NK-92 treated with Interleukin-12 subunit alpha and Interleukin-12 subunit beta, amount 100 ng/mL, for 24 hours (cell line): Measurements from ENCODE around the gene RBPMS2.
A peak's percentile ranks its signal among the peaks of the same experiment; 100 is the strongest.

Source experiments
- DNase-seq: peaks from one replicate; lab custom pipeline; 2025; lab: John Stamatoyannopoulos, UW

The RBPMS2 gene

GRCh38 chr15:64720188-64720587 is 55.2 kb downstream of the RBPMS2 start:
- no peak for DNase-seq

DNA sequence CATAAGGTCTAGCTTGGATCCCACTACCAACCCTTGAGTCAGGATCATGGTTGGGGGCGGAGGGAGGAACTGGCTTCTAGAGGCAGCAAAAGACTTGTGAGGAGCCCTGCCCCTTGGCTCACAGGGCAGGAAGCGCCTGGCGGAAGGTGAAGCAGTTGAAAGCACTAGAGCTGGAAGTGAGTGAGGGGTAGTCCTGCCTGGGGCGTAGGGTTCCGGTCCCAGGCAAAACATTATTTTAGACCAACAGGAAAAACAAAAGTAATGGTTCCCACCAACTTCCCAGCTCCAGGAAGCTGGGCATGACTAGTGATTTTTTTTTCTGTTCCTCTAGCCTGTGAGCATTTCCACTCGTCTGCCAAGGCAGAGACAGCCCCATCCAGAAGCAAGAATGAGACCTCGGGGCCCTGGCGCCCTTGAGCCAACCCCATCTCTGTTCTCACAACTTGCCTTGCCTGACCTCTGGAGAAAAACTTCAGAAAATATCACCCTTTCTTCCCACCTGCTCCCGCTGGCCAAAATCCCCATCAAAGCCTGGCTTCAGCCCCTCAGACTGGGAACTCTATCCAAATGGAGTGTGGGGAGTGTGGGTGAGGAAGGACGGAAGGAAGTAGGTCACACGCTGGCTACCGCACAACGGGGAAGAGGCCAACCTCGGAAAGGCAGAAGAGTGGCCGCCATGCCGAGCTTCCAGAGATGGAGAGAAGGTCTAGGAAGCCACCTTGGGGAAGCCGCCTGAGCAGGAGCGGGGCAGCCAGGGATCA is 57.5 kb downstream of the RBPMS2 start:
- no peak for DNase-seq

DNA sequence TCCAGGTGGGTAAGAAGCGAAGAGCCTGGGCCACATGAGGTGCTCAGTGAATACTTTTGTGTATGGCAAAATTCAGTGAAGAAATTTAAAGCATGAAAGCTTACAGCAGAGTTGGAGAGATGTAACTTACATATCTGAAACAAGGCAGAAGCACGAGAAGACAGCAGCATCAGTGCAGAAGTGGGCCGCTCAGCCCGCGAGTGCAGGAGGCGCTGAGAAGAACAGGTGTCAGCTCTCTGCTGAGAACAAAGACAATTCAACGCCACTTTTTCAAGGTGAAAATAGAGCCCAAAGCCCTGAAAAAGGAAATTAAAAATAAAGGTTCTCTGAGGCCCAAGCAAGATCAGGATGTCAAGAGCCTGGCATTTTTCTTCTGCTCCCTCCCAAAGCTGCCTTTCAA is 58.3 kb downstream of the RBPMS2 start:
- no peak for DNase-seq

DNA sequence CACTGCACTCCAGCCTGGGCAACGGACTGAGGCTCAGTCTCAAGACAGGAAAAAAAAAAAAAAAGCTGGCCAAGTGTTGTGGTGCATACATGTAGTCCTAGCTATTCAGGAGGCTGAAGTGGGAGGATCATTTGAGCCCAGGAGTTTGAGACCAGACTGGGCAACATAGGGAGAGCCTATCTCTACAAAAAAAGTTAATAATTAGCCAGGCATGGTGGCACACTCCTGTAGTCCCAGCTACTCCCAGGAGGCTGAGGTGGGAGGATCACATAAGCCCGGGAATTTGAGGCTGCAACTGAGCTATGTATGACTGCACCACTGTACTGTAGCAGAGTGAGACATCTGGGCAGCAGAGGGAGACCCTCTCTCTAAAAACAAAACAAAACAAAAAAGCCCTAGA is 58.9 kb downstream of the RBPMS2 start:
- no peak for DNase-seq

GRCh38 chr15:64713592-64713991 is 61.8 kb downstream of the RBPMS2 start:
- DNase-seq: no peak

- DNase-seq: no peak
Observed at GRCh38 chr15:64712353-64712752, 63.0 kb downstream of the RBPMS2 start.

DNA sequence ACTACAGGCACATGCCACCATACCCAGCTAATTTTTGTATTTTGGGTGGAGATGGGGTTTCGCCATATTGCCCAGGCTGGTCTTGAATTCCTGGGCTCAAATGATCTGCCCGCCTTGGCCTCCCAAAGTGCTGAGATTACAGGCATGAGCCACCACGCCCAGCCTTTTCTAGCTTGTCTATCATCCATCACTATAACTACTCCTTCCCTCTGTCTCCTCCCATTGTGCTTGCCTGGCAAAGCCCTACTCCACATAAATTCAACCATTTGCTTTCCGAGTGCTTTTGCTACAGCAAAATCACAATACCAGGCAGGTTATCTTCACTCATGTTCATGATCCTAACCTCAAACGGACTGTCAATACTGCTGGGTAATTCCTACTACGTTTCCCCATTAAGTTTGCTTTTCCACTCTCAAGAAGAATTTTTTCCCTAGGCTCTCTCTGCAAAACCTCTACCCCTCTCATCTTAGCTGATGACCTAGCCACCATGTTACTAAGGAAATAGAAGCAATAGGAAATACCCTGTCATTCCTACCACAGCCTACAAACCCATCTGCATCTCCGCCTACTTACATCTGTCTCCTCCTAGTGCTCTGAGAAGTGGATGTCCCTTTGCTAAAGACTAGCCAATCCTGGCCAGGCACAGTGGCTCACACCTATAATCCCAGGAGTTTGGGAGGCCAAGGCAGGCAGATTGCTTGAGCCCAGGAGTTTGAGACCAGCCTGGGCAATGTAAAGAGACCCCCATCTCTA is 64.5 kb downstream of the RBPMS2 start:
- DNase-seq: no peak

DNA sequence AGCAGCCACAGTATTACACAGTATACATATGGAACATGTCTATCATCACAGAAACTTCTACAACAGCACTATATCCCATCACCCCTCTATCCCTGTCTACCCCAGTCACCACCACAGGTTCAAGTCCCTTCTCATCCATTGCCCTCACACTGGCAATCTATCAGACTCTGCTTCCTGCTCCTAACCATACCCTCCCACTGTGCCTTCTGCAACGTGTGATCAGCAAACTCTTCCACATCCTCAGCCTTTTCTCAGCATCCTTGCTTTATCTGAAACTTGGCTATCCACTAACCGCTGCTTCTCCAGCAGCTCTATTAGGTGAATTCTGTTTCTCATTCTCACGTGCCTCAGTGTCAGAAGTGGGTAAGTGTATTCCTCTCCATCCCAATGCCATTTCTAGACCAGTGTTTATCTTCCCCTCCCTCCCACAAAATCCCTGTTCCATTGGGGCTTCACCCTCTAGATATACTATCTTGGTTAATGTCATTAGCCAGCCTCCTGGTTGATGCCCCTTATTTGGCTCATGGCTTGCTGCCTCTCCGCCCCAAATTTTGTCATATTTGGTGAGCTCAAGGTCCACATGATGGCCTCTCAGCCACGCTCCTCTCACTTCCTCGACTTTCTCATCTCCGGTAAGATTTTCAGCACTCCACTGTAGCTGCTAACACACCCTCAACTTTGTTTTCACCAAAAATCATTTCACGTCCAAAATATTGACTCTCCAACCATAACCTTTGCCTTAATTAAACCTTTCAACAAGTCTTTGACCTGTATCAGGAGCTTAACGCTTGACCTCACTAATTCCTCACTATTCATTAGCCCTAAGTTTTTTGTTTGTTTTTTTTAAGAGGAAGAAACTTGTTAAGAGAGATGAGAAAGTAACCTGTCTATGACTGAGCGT is 69.1 kb downstream of the RBPMS2 start:
- DNase-seq: no peak

DNA sequence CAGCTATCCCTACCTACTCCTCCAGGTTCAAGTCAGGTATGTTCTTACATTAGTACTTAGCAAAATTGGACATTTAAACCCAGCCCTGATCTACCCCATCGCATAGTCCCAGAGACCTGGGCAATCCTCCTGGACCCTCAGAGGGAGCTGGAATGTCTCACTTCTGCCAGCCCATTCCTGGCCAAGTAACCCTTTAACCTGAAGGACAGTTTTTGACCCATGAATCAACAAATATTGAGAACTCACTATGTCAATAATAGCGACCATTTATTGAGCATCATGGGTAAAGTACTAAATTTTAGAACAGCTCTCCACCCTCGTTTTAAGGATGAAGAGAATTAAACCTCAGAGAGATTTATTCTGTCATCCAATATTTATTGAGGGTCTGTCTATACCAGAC is 70.4 kb downstream of the RBPMS2 start:
- no peak for DNase-seq

GRCh38 chr15:64703632-64703959 is 71.8 kb downstream of the RBPMS2 start:
- no peak for DNase-seq

DNA sequence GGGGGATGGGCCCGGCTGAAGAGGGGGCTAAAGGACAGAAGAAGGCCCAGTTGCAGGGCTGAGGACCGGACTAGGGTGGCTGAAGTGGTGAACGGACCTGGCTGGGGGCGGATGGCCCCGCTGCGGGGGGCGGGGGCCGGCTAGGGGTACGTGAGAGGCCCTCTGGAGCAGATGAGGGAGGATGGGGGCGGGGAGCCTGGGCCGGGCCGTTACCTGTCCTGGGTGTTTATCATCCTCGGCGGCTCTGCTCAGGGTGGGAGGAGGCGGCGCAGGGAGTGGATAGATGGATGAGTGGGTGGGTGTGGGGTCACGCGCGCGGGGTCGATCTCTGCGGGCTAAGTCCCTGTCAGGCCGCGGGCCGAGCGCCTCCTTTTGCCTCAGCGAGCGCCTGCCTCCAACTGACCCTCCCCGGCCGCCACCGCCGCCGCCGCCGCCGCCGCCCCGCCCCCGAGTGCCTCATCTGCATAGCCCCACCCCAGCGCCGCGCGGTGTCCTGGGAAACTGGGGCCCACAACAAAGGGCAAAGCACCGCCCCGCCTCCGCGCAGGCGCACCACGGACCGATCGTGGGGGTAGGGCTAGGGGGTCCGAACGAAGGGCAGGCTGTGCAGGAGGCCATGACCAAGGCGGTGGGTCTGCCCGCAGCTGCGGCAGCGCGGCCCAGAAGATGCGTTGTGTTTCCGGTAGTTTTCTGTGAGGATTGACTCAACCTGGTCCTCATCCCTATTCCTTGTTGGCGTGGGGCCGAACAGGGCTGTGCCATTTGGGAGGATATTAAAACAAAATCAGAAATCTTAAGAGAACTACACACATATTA is 72.4 kb downstream of the RBPMS2 start:
- peak; percentile 97 for DNase-seq

- DNase-seq: no peak
Observed at GRCh38 chr15:64701482-64702184, 73.8 kb downstream of the RBPMS2 start.

GRCh38 chr15:64701051-64701450 is 74.3 kb downstream of the RBPMS2 start:
- no peak for DNase-seq

- no peak for DNase-seq
Observed at GRCh38 chr15:64699751-64700388, 75.5 kb downstream of the RBPMS2 start.

- no peak for DNase-seq
Observed at GRCh38 chr15:64698823-64699222, 76.6 kb downstream of the RBPMS2 start.

- no peak for DNase-seq
Observed at GRCh38 chr15:64697911-64698369, 77.4 kb downstream of the RBPMS2 start.

- DNase-seq: no peak
Observed at GRCh38 chr15:64696481-64696880, 78.9 kb downstream of the RBPMS2 start.

DNA sequence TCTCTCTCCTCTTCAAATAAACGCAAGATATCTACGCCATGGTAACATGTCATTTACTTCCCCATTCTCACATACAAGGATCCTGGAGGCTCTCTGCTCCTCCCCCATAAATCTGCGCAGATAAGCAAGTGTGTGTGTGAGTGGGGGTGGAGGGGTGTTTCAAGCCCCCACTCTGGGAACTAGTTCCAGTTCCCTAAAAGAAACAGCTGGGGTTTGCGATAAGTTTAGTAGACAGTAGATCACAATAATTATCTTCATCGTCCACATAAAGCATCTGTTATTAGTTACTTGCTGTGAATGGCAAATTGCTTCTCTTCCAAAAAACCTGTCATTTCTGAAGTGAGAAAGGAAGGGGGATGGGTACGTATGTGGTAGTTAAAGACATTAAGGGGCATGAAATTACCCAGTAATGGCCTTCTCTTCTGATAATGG is 79.8 kb downstream of the RBPMS2 start:
- DNase-seq: no peak

DNA sequence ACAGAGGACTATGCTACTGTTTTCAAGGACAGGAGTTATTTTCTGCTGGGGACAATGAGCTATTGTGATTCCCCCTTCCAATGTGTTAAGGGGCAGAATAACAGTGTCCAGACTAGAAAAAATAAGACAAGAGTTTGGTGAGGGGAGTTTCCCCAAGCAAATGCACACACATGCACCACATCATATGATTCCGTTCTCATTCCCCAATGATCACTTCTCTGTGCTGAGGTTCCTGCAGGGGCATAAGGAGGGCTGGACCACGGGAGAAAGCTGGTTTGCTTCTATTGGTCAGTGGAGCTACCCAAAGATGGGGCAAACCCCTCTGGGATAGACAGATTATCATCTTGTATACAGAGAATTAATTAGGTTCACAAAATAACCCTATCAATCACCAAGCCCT is 80.6 kb downstream of the RBPMS2 start:
- DNase-seq: no peak

GRCh38 chr15:64693134-64693533 is 82.3 kb downstream of the RBPMS2 start:
- DNase-seq: no peak
